Measurements from ENCODE around the gene IGFN1. TPM values are rescaled to one million over a fixed set of nuclear protein-coding genes. Genes with fewer than 3 reads are reported as not detected.

The IGFN1 gene
- total and polyA plus RNA-seq, 10 of the 15 experiments (the other 5 are each of a cell fraction or from before 2014, with no cell fraction given): not detected

DNA sequence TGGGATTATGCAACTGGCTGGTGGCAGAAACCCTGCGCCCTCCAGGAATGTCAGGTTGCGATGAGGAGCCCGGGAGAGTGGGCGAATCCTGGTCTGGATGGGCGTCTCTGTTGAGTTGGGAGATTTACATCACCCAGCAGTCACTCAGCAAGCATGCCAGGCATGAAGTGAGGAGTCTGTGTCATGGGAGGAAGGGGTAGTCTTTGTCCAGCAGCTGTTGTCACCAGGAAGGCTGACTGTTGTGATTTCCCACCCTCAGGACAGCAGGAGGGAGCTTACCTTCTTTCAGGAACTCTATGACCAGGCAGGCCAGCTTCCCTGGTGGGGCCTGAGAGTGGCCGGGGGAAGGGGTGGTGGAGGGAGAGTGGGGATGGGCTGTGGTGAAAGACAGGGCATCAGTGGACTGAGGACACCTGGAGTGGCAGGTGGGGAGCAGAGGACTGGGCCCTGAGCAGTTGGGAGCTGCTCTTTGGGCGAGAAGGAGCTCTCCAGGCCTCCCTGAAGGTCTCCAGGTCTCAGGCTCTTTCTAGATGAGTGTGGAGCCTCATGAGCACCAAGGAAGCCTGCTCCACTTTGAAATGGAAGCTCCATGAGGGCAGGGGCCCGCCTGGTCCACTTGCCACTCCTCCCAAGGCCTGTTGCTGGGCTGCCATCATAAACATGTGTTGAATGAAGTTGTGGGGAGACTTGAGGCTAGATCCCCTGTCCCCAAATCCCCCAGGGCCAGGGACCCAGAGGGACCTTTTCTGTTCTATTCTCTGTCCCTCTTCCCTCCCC lies 71.3 kb downstream of the IGFN1 start (continued):
- TF ChIP-seq HDGF (IDR thresholded peaks at IDR 0.05): no peak
- TF ChIP-seq, protein P1, sequence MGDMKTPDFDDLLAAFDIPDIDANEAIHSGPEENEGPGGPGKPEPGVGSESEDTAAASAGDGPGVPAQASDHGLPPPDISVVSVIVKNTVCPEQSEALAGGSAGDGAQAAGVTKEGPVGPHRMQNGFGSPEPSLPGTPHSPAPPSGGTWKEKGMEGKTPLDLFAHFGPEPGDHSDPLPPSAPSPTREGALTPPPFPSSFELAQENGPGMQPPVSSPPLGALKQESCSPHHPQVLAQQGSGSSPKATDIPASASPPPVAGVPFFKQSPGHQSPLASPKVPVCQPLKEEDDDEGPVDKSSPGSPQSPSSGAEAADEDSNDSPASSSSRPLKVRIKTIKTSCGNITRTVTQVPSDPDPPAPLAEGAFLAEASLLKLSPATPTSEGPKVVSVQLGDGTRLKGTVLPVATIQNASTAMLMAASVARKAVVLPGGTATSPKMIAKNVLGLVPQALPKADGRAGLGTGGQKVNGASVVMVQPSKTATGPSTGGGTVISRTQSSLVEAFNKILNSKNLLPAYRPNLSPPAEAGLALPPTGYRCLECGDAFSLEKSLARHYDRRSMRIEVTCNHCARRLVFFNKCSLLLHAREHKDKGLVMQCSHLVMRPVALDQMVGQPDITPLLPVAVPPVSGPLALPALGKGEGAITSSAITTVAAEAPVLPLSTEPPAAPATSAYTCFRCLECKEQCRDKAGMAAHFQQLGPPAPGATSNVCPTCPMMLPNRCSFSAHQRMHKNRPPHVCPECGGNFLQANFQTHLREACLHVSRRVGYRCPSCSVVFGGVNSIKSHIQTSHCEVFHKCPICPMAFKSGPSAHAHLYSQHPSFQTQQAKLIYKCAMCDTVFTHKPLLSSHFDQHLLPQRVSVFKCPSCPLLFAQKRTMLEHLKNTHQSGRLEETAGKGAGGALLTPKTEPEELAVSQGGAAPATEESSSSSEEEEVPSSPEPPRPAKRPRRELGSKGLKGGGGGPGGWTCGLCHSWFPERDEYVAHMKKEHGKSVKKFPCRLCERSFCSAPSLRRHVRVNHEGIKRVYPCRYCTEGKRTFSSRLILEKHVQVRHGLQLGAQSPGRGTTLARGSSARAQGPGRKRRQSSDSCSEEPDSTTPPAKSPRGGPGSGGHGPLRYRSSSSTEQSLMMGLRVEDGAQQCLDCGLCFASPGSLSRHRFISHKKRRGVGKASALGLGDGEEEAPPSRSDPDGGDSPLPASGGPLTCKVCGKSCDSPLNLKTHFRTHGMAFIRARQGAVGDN (IDR thresholded peaks at IDR 0.05): no peak
- TF ChIP-seq, protein P2, sequence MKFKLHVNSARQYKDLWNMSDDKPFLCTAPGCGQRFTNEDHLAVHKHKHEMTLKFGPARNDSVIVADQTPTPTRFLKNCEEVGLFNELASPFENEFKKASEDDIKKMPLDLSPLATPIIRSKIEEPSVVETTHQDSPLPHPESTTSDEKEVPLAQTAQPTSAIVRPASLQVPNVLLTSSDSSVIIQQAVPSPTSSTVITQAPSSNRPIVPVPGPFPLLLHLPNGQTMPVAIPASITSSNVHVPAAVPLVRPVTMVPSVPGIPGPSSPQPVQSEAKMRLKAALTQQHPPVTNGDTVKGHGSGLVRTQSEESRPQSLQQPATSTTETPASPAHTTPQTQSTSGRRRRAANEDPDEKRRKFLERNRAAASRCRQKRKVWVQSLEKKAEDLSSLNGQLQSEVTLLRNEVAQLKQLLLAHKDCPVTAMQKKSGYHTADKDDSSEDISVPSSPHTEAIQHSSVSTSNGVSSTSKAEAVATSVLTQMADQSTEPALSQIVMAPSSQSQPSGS (IDR thresholded peaks at IDR 0.05; ENCODE audit: low read length): no peak
- no peak for TF ChIP-seq BHLHE40 (IDR thresholded peaks at IDR 0.05; ENCODE audit: borderline replicate concordance in 1 of 2, low read depth in 2 of 2, low read length in 1 of 2)
- no peak for TF ChIP-seq FOXM1 (IDR thresholded peaks at IDR 0.05; ENCODE audit: low read depth, low read length)

All from GM12878 (cell line).